ENCODE data around the gene NECAB2.

Gene NECAB2

GRCh38 chr16:83934684-83934977 is 33.4 kb upstream of the NECAB2 start:
- Histone ChIP-seq H3K27ac (no peak overlapping the region), H3K36me3 (no peaks in the 10 kb centered on the region), H3K4me3 (ENCODE audit: low read depth in 1 of 2, low read length in 1 of 2) (no peak overlapping the region), H3K27me3 (no peaks in the 10 kb centered on the region), H3K9me3 (no peaks in the 10 kb centered on the region), H3K4me1 (ENCODE audit: control insufficient read depth in 1 of 2, insufficient read depth in 1 of 2, low read depth in 1 of 2, low read length in 1 of 2) (peaks cover 9 to 11% of the 10 kb centered on the region in 2 experiments)
- TF ChIP-seq, protein P1, sequence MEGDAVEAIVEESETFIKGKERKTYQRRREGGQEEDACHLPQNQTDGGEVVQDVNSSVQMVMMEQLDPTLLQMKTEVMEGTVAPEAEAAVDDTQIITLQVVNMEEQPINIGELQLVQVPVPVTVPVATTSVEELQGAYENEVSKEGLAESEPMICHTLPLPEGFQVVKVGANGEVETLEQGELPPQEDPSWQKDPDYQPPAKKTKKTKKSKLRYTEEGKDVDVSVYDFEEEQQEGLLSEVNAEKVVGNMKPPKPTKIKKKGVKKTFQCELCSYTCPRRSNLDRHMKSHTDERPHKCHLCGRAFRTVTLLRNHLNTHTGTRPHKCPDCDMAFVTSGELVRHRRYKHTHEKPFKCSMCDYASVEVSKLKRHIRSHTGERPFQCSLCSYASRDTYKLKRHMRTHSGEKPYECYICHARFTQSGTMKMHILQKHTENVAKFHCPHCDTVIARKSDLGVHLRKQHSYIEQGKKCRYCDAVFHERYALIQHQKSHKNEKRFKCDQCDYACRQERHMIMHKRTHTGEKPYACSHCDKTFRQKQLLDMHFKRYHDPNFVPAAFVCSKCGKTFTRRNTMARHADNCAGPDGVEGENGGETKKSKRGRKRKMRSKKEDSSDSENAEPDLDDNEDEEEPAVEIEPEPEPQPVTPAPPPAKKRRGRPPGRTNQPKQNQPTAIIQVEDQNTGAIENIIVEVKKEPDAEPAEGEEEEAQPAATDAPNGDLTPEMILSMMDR (IDR thresholded peaks at IDR 0.05): no peak

DNA sequence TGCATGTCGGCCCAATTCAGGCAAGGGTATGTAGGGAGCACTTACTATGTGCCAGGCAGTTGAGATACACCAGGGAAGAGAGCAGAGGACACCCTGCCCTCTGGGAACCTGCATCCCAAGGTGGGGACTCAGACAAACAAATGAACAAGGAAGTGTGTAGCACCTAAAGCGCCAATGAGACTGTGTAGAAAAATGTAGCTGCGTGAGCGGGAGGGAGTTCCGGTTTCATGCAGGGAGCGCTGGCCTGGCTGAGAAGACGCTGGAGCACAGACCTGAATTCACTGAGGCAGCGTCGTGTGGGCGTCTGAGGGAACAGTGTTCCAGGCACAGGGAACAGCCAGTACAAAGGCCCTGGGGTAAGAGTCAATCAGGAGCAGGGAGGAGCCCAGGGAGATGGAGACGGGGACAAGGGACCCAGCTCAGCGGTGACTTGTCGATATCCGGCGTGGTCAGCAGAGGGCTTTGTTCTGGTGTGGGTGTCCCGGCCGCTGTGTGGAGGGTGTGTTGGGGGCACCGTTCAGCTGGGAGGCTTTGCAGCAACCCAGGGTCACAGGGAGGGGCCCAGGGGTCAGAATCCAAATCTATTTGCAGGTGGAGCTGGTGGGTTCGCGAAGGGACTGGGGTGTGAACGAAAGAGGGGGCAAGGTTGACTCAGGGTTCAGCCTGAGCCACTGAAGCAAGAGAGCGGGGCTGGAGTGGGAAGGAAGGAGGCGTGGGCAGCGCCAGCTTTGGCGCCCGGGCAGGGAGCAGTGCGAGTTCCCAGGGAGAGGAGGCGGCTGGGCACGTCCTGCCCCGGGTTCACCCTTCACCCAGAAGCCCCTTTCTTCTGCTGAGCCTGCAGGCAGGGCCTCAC is 32.8 kb upstream of the NECAB2 start:
- no peaks in the 10 kb centered on the region for H3K9me3 ChIP-seq
- no peak overlapping the region for H3K4me3 ChIP-seq (ENCODE audit: low read depth in 1 of 2, low read length in 1 of 2)
- no peaks in the 10 kb centered on the region for H3K36me3 ChIP-seq
- TF ChIP-seq, protein P1 (IDR thresholded peaks at IDR 0.05): no peak
- no peaks in the 10 kb centered on the region for H3K27me3 ChIP-seq
- H3K4me1 ChIP-seq (ENCODE audit: control insufficient read depth in 1 of 2, insufficient read depth in 1 of 2, low read depth in 1 of 2, low read length in 1 of 2): peaks cover 14 to 16% of the 10 kb centered on the region in 2 experiments
- no peak overlapping the region for H3K27ac ChIP-seq

DNA sequence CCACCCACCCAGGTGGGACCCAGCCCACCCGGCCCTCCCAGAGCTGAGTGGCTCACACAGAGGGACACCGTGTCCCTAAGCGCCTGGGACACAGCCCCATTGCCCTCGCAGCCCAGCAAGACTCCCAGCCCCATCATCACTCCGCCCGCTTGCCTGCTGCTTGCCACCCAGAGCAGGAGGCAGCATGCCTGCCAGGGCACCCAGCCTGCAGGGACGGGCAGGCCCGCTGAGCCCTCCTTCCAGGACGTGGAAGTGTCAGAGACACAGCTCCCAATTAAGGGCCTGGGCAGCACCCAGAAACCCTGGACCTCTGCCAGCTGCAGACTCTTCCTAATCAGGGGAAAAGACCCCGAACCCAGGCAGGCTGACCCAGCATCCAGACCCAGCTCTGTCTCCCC is 32.2 kb upstream of the NECAB2 start:
- Histone ChIP-seq H3K4me1 (ENCODE audit: control insufficient read depth in 1 of 2, insufficient read depth in 1 of 2, low read depth in 1 of 2, low read length in 1 of 2) (peaks cover 15 to 16% of the 10 kb centered on the region in 2 experiments), H3K4me3 (ENCODE audit: low read depth in 1 of 2, low read length in 1 of 2) (no peak overlapping the region), H3K27me3 (no peaks in the 10 kb centered on the region), H3K27ac (no peak overlapping the region), H3K9me3 (no peaks in the 10 kb centered on the region), H3K36me3 (no peaks in the 10 kb centered on the region)
- TF ChIP-seq, protein P1 (IDR thresholded peaks at IDR 0.05): no peak

- Histone ChIP-seq H3K9me3 (no peaks in the 10 kb centered on the region), H3K36me3 (no peaks in the 10 kb centered on the region), H3K4me3 (ENCODE audit: low read depth in 1 of 2, low read length in 1 of 2) (no peak overlapping the region), H3K4me1 (ENCODE audit: control insufficient read depth in 1 of 2, insufficient read depth in 1 of 2, low read depth in 1 of 2, low read length in 1 of 2) (peaks cover 15 to 16% of the 10 kb centered on the region in 2 experiments), H3K27me3 (no peaks in the 10 kb centered on the region), H3K27ac (no peak overlapping the region)
- TF ChIP-seq, protein P1 (IDR thresholded peaks at IDR 0.05): no peak
Observed at GRCh38 chr16:83936581-83937165, 31.4 kb upstream of the NECAB2 start.

DNA sequence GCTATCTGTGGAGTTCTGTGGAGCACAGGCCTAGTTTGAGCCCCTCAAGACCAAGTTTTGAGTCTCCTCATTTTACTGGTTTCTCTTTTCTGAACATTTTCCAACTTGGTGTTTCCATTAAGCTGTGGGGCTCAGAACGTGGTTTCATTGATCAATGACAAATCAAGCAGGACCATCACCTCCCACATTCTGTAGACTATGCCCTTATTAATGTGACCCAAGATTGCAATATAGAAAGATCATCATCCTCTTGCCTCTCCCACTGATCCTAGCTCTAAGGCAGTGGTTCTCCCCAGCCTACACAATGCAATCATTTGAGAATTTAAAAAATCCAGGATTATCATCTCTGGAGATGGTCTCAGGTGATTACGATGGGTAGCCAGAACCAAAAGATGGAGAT is 30.8 kb upstream of the NECAB2 start:
- H3K27ac ChIP-seq: no peak overlapping the region
- peaks cover 15 to 16% of the 10 kb centered on the region in 2 experiments for H3K4me1 ChIP-seq (ENCODE audit: control insufficient read depth in 1 of 2, insufficient read depth in 1 of 2, low read depth in 1 of 2, low read length in 1 of 2)
- no peaks in the 10 kb centered on the region for H3K27me3 ChIP-seq
- H3K9me3 ChIP-seq: no peaks in the 10 kb centered on the region
- H3K36me3 ChIP-seq: no peaks in the 10 kb centered on the region
- H3K4me3 ChIP-seq (ENCODE audit: low read depth in 1 of 2, low read length in 1 of 2): no peak overlapping the region
- TF ChIP-seq, protein P1 (IDR thresholded peaks at IDR 0.05): no peak

All from neutrophil (primary cell).